Smooth muscle cell (in vitro differentiated cells): ENCODE results near the gene MTHFD1L. TPM values are rescaled to one million over a fixed set of nuclear protein-coding genes. Genes with fewer than 3 reads are reported as not detected.

Source experiments
- DNase-seq: peaks from one replicate; lab custom pipeline; 2025; ENCODE audit not compliant: unreplicated experiment; lab: John Stamatoyannopoulos, UW
- H2AFZ ChIP-seq: fragments of 200-600 bp; sonication (generic); 2 replicates; pipeline ENCODE4 v1.6.0; 2016; ENCODE audit warnings: antibody characterized with exemption, low read depth, mild to moderate bottlenecking
- H3F3A ChIP-seq: fragments of 200-600 bp; sonication (generic); 2 replicates; pipeline ENCODE4 v1.6.0; 2017; ENCODE audit warnings: antibody characterized with exemption, low read depth
- H3K27ac ChIP-seq: fragments of 200-600 bp; sonication (generic); 2 replicates; pipeline ENCODE4 v1.5.1; 2016; ENCODE audit warnings: low read depth, mild to moderate bottlenecking
- H3K27me3 ChIP-seq: fragments of 200-600 bp; sonication (generic); 2 replicates; pipeline ENCODE4 v1.6.1; 2016; ENCODE audit warnings: low read depth, mild to moderate bottlenecking
- H3K36me3 ChIP-seq: fragments of 200-600 bp; sonication (generic); 2 replicates; pipeline ENCODE4 v1.5.1; 2016; ENCODE audit warnings: low read depth
- H3K4me1 ChIP-seq: fragments of 200-600 bp; sonication (generic); 2 replicates; pipeline ENCODE4 v1.5.1; 2016; ENCODE audit warnings: low read depth
- H3K4me2 ChIP-seq: fragments of 200-600 bp; sonication (generic); 2 replicates; pipeline ENCODE4 v1.6.0; 2016; ENCODE audit warnings: mild to moderate bottlenecking
- H3K4me3 ChIP-seq: fragments of 200-600 bp; sonication (generic); 2 replicates; pipeline ENCODE4 v1.5.1; 2016; ENCODE audit warnings: mild to moderate bottlenecking
- H3K79me2 ChIP-seq: fragments of 200-600 bp; sonication (generic); 2 replicates; pipeline ENCODE4 v1.6.0; 2016; ENCODE audit warnings: low read depth, mild to moderate bottlenecking
- H3K9ac ChIP-seq: fragments of 200-600 bp; sonication (generic); 2 replicates; pipeline ENCODE4 v1.6.0; 2016; ENCODE audit warnings: low read depth
- H3K9me3 ChIP-seq: fragments of 200-600 bp; sonication (generic); replicated peaks from 2 replicates; pipeline ENCODE4 v1.5.1; 2016; ENCODE audit warnings: low read depth
- H4K20me1 ChIP-seq: fragments of 200-600 bp; sonication (generic); 2 replicates; pipeline ENCODE4 v1.6.0; 2016; ENCODE audit warnings: low read depth
- WGBS: methylation state at CpG from one replicate; pipeline ENCODE4 v1.1.7; 2016; ENCODE audit warnings: low lambda C conversion rate; 5-methylcytosine and 5-hydroxymethylcytosine counted together
- polyA plus RNA-seq: library from polyadenylated mRNA; unstranded; fragments of >200 nt; fragmentation: Nextera tagmentation; extraction: Ambion mirVana; gene quantifications from 2 replicates; pipeline ENCODE4 v1.2.1, GENCODE V29; 2016
- total RNA-seq: library from RNA; depleted of rRNA; stranded (reverse); fragments of >200 nt; gene quantifications from 2 replicates; pipeline ENCODE4 v1.2.3, GENCODE V29; 2014
- TF ChIP-seq, protein P1 (sequence below): fragments of 200-600 bp; sonication (generic); IDR thresholded peaks from 2 replicates; pipeline ENCODE4 v1.5.1; 2017; ENCODE audit warnings: borderline replicate concordance, mild to moderate bottlenecking, antibody characterized with exemption; ENCODE audit not compliant: insufficient read depth, poor library complexity, severe bottlenecking

MTHFD1L gene
- total and polyA plus RNA-seq, 2 experiments from 2014 or later = 35.9 to 46.2 TPM

DNA sequence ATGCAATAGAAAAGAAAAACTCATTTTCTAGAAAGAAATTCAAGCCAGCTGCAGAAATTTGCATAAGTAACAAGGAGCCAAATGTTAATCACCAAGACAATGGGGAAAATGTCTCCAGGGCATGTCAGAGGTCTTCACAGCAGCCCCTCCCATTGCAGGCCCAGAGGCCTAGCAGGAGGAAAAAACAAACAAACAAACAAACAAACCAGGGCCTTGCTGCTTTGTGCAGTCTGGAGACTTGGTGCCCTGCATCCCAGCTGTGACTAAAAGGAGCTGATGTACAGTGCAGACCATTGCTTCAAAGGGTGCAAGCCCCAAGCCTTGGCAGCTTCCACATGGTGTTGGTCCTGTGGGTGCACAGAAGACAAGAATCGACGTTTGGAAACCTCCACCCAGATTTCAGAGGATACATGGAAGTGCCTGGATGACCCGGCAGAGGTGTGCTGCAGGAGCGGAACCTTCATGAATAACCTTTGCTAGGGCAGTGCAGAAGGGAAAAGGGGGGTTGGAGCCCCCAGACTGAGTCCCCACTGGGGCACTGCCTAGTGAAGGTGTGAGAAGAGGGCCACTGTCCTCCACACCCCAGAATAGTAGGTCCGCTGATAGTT, 263.4 kb downstream of the MTHFD1L start:
- 84% methylated on average over 5 of the region's 5 CpGs for WGBS
- DNase-seq = no peak
- no peak overlapping the region for H3K4me2 ChIP-seq

DNA sequence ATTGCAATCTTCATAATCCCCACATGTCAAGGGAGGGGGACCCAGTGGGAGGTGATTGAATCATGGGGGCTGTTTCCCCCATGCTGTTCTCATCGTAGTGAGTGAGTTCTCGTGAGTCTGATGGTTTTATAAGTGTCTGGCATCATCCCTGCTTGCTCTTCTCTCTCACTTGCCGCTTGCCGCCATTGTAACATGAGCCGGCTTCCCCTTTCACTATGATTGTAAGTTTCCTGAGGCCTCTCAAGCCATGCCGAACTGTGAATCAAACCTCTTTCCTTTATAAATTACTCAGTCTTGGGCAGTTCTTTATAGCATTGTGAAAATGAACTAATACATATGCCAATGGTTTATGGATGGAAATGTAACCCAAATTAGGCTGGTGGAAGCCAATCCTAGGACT, 264.8 kb downstream of the MTHFD1L start:
- Histone ChIP-seq H3K79me2 (no peaks in the 10 kb centered on the region), H3K9ac (no peak overlapping the region), H3K4me3 (no peak overlapping the region), H3K4me2 (no peak overlapping the region), H3K36me3 (no peaks in the 10 kb centered on the region), H3K27me3 (no peaks in the 10 kb centered on the region), H3K4me1 (no peaks in the 10 kb centered on the region), H4K20me1 (no peaks in the 10 kb centered on the region), H3K27ac (no peak overlapping the region), H3K9me3 (no peaks in the 10 kb centered on the region), H2AFZ (no peak overlapping the region), H3F3A (no peaks in the 10 kb centered on the region)
- TF ChIP-seq, protein P1, sequence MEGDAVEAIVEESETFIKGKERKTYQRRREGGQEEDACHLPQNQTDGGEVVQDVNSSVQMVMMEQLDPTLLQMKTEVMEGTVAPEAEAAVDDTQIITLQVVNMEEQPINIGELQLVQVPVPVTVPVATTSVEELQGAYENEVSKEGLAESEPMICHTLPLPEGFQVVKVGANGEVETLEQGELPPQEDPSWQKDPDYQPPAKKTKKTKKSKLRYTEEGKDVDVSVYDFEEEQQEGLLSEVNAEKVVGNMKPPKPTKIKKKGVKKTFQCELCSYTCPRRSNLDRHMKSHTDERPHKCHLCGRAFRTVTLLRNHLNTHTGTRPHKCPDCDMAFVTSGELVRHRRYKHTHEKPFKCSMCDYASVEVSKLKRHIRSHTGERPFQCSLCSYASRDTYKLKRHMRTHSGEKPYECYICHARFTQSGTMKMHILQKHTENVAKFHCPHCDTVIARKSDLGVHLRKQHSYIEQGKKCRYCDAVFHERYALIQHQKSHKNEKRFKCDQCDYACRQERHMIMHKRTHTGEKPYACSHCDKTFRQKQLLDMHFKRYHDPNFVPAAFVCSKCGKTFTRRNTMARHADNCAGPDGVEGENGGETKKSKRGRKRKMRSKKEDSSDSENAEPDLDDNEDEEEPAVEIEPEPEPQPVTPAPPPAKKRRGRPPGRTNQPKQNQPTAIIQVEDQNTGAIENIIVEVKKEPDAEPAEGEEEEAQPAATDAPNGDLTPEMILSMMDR = no peak
- 87% methylated on average over 6 of the region's 6 CpGs for WGBS
- no peak for DNase-seq

More for the DNA sequence above, 263.4 kb downstream of the MTHFD1L start:
- Histone ChIP-seq H2AFZ (no peak overlapping the region), H3K79me2 (no peaks in the 10 kb centered on the region), H4K20me1 (no peaks in the 10 kb centered on the region), H3K4me3 (no peak overlapping the region), H3K27ac (no peak overlapping the region), H3K27me3 (no peaks in the 10 kb centered on the region), H3K9me3 (no peaks in the 10 kb centered on the region), H3K36me3 (no peaks in the 10 kb centered on the region), H3K9ac (no peak overlapping the region), H3F3A (no peaks in the 10 kb centered on the region), H3K4me1 (no peaks in the 10 kb centered on the region)
- TF ChIP-seq, protein P1 = no peak

DNA sequence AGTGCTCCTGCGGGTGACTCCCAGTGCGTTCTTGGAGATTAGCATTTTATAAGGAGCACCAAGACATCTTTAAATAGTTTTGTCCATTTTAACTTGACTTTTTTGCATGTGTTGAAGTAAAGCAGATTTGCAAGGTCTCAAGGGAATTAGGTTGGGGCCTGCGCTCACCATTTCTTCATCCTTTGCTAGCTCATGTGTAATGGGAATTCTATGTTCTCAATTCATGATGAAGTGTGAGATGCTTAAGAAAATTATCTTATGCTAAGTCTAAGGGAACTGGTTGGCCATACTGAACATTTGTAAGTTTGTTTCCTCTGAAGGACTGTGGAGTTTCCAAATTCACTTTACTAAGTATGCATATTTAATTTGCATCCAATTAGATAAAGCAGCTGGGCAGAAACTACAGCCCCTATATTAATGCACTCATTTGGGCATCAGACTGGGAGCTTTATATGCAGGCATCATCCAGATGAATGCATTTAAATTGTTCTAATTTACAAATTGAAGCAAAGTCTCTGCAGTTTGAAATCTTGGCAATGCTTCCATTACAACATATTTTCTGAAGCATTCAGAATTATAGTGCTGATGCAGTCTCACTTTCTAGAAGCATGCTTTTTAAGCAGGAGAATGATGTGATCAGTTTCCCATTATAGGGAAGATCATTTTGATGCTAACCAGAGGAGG, 266.0 kb downstream of the MTHFD1L start:
- no peaks in the 10 kb centered on the region for H3K27me3 ChIP-seq
- no peak overlapping the region for H3K4me2 ChIP-seq
- WGBS = 79% methylated on average over 3 of the region's 3 CpGs
- H4K20me1 ChIP-seq = no peaks in the 10 kb centered on the region
- H2AFZ ChIP-seq = no peak overlapping the region
- TF ChIP-seq, protein P1 = no peak
- H3K4me1 ChIP-seq = no peaks in the 10 kb centered on the region
- H3F3A ChIP-seq = no peaks in the 10 kb centered on the region
- DNase-seq = no peak
- H3K27ac ChIP-seq = no peak overlapping the region
- H3K9ac ChIP-seq = no peak overlapping the region
- H3K4me3 ChIP-seq = no peak overlapping the region
- H3K79me2 ChIP-seq = no peaks in the 10 kb centered on the region
- H3K36me3 ChIP-seq = no peaks in the 10 kb centered on the region
- no peaks in the 10 kb centered on the region for H3K9me3 ChIP-seq
